ENCODE results near the gene TCAIM.

- no peak for TF ChIP-seq CTCF (IDR thresholded peaks at IDR 0.05 in 4 of 5, conservative IDR thresholded peaks at IDR 0.05 in 1 of 5)
- no peak for TF ChIP-seq POLR2A (IDR thresholded peaks at IDR 0.05)
Observed at GRCh38 chr3:44334326-44334725, 4.2 kb upstream of the TCAIM start.
